ENCODE data around the gene TMSB15C.

GRCh38 chrX:104085477-104085876, 9.4 kb upstream of the TMSB15C start:
- TF ChIP-seq CTCF (IDR thresholded peaks at IDR 0.05) = no peak
- no peak for TF ChIP-seq POLR2A (IDR thresholded peaks at IDR 0.05)
